ENCODE measurements around the gene DDX51. TPM values are rescaled to one million over a fixed set of nuclear protein-coding genes. Genes with fewer than 3 reads are reported as not detected.

Gene DDX51
- total and polyA plus RNA-seq, 4 donors = 2.5 to 7.5 (median 5.5) TPM

DNA sequence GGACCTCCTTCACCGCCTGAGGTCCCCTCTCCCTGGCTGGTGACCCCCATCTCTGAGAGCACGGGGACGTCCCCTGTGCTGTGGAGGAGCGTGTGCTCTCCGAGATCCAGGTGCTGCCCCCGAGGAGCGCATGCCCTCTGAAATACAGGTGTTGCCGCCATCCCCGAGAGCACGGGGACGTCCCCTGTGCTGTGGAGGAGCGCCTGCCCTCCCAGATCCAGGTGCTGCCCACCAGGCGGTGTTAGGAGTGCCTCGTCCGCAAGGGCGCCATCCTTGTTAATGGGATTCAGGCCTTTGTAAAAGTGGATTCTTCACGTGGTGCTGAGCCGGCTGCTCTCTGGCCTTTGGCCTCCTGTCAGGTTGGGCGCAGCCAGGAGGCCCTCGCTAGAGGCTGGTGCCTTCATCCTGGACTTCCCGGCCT, 10.2 kb upstream of the DDX51 start:
- TF ChIP-seq GABPA (IDR thresholded peaks at IDR 0.05 in 1 of 2, conservative IDR thresholded peaks at IDR 0.05 in 1 of 2) = no peak
- TF ChIP-seq RXRA (IDR thresholded peaks at IDR 0.05) = no peak
- no peak for TF ChIP-seq EGR1 (IDR thresholded peaks at IDR 0.05; ENCODE audit: low read depth in 2 of 2)
- TF ChIP-seq, protein P1, sequence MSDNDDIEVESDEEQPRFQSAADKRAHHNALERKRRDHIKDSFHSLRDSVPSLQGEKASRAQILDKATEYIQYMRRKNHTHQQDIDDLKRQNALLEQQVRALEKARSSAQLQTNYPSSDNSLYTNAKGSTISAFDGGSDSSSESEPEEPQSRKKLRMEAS (IDR thresholded peaks at IDR 0.05) = no peak
- no peak for TF ChIP-seq SP1 (IDR thresholded peaks at IDR 0.05)
- TF ChIP-seq HNF4G (IDR thresholded peaks at IDR 0.05) = no peak
- TF ChIP-seq CTCF (IDR thresholded peaks at IDR 0.05; ENCODE audit: low read depth, low read length, missing input control) = no peak
- no peak for TF ChIP-seq REST (IDR thresholded peaks at IDR 0.05)
- TF ChIP-seq TAF1 (conservative IDR thresholded peaks at IDR 0.05) = no peak
- TF ChIP-seq FOXA1 (IDR thresholded peaks at IDR 0.05) = no peak
- TF ChIP-seq, protein P2, sequence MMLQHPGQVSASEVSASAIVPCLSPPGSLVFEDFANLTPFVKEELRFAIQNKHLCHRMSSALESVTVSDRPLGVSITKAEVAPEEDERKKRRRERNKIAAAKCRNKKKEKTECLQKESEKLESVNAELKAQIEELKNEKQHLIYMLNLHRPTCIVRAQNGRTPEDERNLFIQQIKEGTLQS (IDR thresholded peaks at IDR 0.05) = no peak
- no peak for TF ChIP-seq NR2F2 (IDR thresholded peaks at IDR 0.05)
- TF ChIP-seq HNF4A (conservative IDR thresholded peaks at IDR 0.05) = no peak
- TF ChIP-seq FOXA2 (IDR thresholded peaks at IDR 0.05) = no peak
- no peak for TF ChIP-seq JUND (IDR thresholded peaks at IDR 0.05)
- TF ChIP-seq ZBTB33 (IDR thresholded peaks at IDR 0.05) = no peak
- no peak for TF ChIP-seq YY1 (IDR thresholded peaks at IDR 0.05)
- TF ChIP-seq RAD21 (IDR thresholded peaks at IDR 0.05) = no peak
- H3K4me3 ChIP-seq (ENCODE audit: low read depth in 1 of 3, low read length in 3 of 3) = no peak overlapping the region
- H3K4me1 ChIP-seq (ENCODE audit: control insufficient read depth in 4 of 4, insufficient read depth in 4 of 4, low read length in 3 of 4) = peaks cover 0 to 7% (median 2%) of the 10 kb centered on the region in 4 donors
- H3K9ac ChIP-seq (ENCODE audit: low read depth in 1 of 2, low read length in 2 of 2) = no peak overlapping the region
- H3K9me3 ChIP-seq (ENCODE audit: control insufficient read depth in 4 of 4, low read length in 3 of 4) = no peaks in the 10 kb centered on the region
- H3K36me3 ChIP-seq (ENCODE audit: control insufficient read depth in 4 of 4, insufficient read depth in 3 of 4, low read depth in 1 of 4, low read length in 3 of 4) = peaks cover 0 to 10% (median 4%) of the 10 kb centered on the region in 4 donors
- H3K27ac ChIP-seq (ENCODE audit: low read depth in 1 of 2, low read length in 2 of 2) = no peak overlapping the region
- 70% methylated on average over 21 of the region's 21 CpGs for WGBS
- DNase-seq (ENCODE audit: low spot score) = no peak
- no peaks in the 10 kb centered on the region for H3K27me3 ChIP-seq (ENCODE audit: control insufficient read depth in 4 of 4, insufficient read depth in 4 of 4, low read length in 3 of 4)

Data from liver (tissue), 9 donors.